Sigmoid colon (tissue), 7 donors: ENCODE results near the gene EMC7. TPM values are rescaled to one million over a fixed set of nuclear protein-coding genes. Genes with fewer than 3 reads are reported as not detected.

Source experiments
- DNase-seq: peaks from one replicate; pipeline ENCODE4 v3.0.0-alpha.2; 2019
- H3K27ac ChIP-seq, 4 donors: fragments of 200-600 bp; sonication (generic); one replicate each; pipeline ENCODE4 v1.5.1; 2016 to 2019; ENCODE audit warnings: mild to moderate bottlenecking in 1 of 4
- H3K27me3 ChIP-seq, 3 donors: fragments of 200-600 bp; sonication (generic); one replicate each; pipeline ENCODE4 v1.5.1; 2019; ENCODE audit warnings: mild to moderate bottlenecking in 1 of 3
- H3K36me3 ChIP-seq, 4 donors: fragments of 200-600 bp; sonication (generic); one replicate each; pipeline ENCODE4 v1.5.1; 2016 to 2019
- H3K4me1 ChIP-seq, 4 donors: fragments of 200-600 bp; sonication (generic); one replicate each; pipeline ENCODE4 v1.5.1; 2017 to 2019
- H3K4me3 ChIP-seq, 4 donors: fragments of 200-600 bp; sonication (generic); one replicate each; pipeline ENCODE4 v1.5.1; 2017 to 2019; ENCODE audit warnings: mild to moderate bottlenecking in 2 of 4, moderate library complexity in 1 of 4
- H3K9me3 ChIP-seq, 4 donors: fragments of 200-600 bp in 3 of 4; sonication (generic) in 3 of 4; one replicate each; pipeline versions ENCODE4 v1.5.1 to v1.6.1; 2013 to 2019
- EP300 ChIP-seq, 4 donors: sonication (generic); formaldehyde crosslinking; IDR thresholded peaks; one replicate each; pipeline ENCODE4 v1.6.1; 2017; ENCODE audit warnings: antibody characterized with exemption in 4 of 4
- POLR2A ChIP-seq, 2 donors: fragments of 450-650 bp; IDR thresholded peaks; one replicate each; pipeline ENCODE4 v1.6.1; 2016; ENCODE audit warnings: antibody characterized with exemption in 2 of 2, mild to moderate bottlenecking in 2 of 2, moderate library complexity in 2 of 2
- POLR2AphosphoS5 ChIP-seq, 4 donors: sonication (generic); formaldehyde crosslinking; IDR thresholded peaks; one replicate each; pipeline ENCODE4 v1.6.1; 2017; ENCODE audit warnings: antibody characterized with exemption in 4 of 4
- WGBS, 2 donors: extraction: QIAGEN DNeasy Blood & Tissue Kit; methylation state at CpG; one replicate each; pipeline ENCODE4 v1.1.7; 2013; 5-methylcytosine and 5-hydroxymethylcytosine counted together
- intact Hi-C: fragments of 100-400 bp; cut with DNase I; formaldehyde crosslinking; loops from one replicate; pipeline ENCODE4 v1.15.1; 2023
- polyA plus RNA-seq, 3 donors: library from polyadenylated mRNA; stranded (reverse); fragments of 200-250 nt; gene quantifications; one replicate each; pipeline ENCODE4 v1.2.3, GENCODE V29; 2013
- total RNA-seq, 4 donors: library from RNA; depleted of rRNA; stranded (reverse); fragments of >200 nt; gene quantifications; one replicate each; pipeline ENCODE4 v1.1.0, GENCODE V29; 2016
- TF ChIP-seq, protein P1 (sequence below), 4 experiments: fragments of 450-650 bp in 3 of 4; fragments of 200-600 bp in 1 of 4; IDR thresholded peaks; one replicate each; pipeline ENCODE4 v1.5.1; 2016 to 2019; ENCODE audit warnings: antibody characterized with exemption in 4 of 4, mild to moderate bottlenecking in 3 of 4, moderate library complexity in 2 of 4
- donor health status: healthy with polysubstance abuse.
- donor health status: Bipolar disorder and iron deficiency.
- donor health status: healthy.

EMC7 gene
- 10 to 100 TPM; 34.8 to 55.1 (median 47.7) TPM for total RNA-seq
- polyA plus RNA-seq: 10 to 100 TPM; 15.0 to 75.8 (median 21.5) TPM

GRCh38 chr15:34101366-34102174, at the start of gene EMC7, which contains the start of gene PGBD4:
Gene EMC7, minus strand, starts transcription at chr15:34101862. Its CDS starts 23 bp downstream, at chr15:34101839.
Gene PGBD4, plus strand, starts transcription at chr15:34102083. Its CDS starts 449 bp downstream, at chr15:34102532.
- intact Hi-C loops: loop anchor here (1.0 to 10.0 kb wide), 5 partner anchors 17 to 483 kb away; partner anchors contain the start of genes EMC4, GOLGA8B, KATNBL1 and NOP10
- DNase-seq: peak; percentile 99
- H3K36me3 ChIP-seq: no peaks in the 10 kb centered on the region
- peaks cover 4 to 30% (median 24%) of the 10 kb centered on the region in 4 donors for H3K4me1 ChIP-seq
- H3K4me3 ChIP-seq: peak within 1 kb of the TSS; percentile 65 to 89 (median 72)
- H3K27ac ChIP-seq: peak within 1 kb of the TSS; percentile 81 to 89 (median 86)
- 0% methylated on average over 48 of the region's 48 CpGs for WGBS, 2 donors
- TF ChIP-seq, protein P1, sequence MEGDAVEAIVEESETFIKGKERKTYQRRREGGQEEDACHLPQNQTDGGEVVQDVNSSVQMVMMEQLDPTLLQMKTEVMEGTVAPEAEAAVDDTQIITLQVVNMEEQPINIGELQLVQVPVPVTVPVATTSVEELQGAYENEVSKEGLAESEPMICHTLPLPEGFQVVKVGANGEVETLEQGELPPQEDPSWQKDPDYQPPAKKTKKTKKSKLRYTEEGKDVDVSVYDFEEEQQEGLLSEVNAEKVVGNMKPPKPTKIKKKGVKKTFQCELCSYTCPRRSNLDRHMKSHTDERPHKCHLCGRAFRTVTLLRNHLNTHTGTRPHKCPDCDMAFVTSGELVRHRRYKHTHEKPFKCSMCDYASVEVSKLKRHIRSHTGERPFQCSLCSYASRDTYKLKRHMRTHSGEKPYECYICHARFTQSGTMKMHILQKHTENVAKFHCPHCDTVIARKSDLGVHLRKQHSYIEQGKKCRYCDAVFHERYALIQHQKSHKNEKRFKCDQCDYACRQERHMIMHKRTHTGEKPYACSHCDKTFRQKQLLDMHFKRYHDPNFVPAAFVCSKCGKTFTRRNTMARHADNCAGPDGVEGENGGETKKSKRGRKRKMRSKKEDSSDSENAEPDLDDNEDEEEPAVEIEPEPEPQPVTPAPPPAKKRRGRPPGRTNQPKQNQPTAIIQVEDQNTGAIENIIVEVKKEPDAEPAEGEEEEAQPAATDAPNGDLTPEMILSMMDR (IDR thresholded peaks at IDR 0.05): no peak
- TF ChIP-seq POLR2AphosphoS5 (IDR thresholded peaks at IDR 0.05) (peak; percentile 68 to 91 (median 84)), POLR2A (IDR thresholded peaks at IDR 0.05) (peak; percentile 52 to 64), EP300 (IDR thresholded peaks at IDR 0.05) (peak in 1 of 4 donors; percentile 6)
- H3K27me3 ChIP-seq: no peaks in the 10 kb centered on the region
- H3K9me3 ChIP-seq: no peaks in the 10 kb centered on the region

- H3K9me3 ChIP-seq: no peaks in the 10 kb centered on the region
- no peak for DNase-seq
- no peaks in the 10 kb centered on the region for H3K4me1 ChIP-seq
- no peaks in the 10 kb centered on the region for H3K27me3 ChIP-seq
- 57 to 66% methylated on average over 6 of the region's 6 CpGs for WGBS, 2 donors
- intact Hi-C loops: no loop called here
- TF ChIP-seq, protein P1 (IDR thresholded peaks at IDR 0.05): no peak
- no peak for TF ChIP-seq EP300 (IDR thresholded peaks at IDR 0.05)
- TF ChIP-seq POLR2AphosphoS5 (IDR thresholded peaks at IDR 0.05): no peak
- TF ChIP-seq POLR2A (IDR thresholded peaks at IDR 0.05): no peak
- H3K4me3 ChIP-seq: no peak overlapping the region
- no peak overlapping the region for H3K27ac ChIP-seq
- H3K36me3 ChIP-seq: peaks cover 0 to 88% (median 25%) of the 10 kb centered on the region in 4 donors
Measured at GRCh38 chr15:34147371-34148140, 45.9 kb upstream of the EMC7 start.

GRCh38 chr15:34133511-34133910, 31.8 kb upstream of the EMC7 start:
- 96 to 100% methylated on average over 1 of the region's 1 CpG for WGBS, 2 donors
- peaks cover 0 to 8% (median 0%) of the 10 kb centered on the region in 4 donors for H3K36me3 ChIP-seq

DNA sequence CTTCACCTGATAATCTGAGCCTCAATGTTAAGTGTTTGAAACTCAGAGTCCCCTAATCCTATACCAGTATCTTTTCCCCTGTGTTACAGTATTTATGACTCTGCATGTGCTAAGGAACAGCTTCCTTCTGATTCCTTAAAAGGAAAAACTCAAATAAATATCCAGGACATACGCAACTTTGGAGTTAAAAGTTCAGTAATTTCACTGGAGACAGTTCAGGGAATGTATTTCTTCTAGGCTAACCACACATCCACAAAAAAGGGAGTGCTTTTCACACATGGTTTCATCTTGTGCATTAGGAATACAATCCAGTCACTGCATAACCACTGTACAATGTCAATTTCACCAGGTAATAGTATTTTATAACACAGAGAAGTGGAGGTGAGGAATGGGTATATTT, 31.2 kb upstream of the EMC7 start:
- intact Hi-C loops: no loop called here
- H3K4me3 ChIP-seq: no peak overlapping the region
- H3K36me3 ChIP-seq: peaks cover 0 to 2% (median 0%) of the 10 kb centered on the region in 4 donors
- no peaks in the 10 kb centered on the region for H3K9me3 ChIP-seq
- H3K4me1 ChIP-seq: no peaks in the 10 kb centered on the region
- DNase-seq: no peak
- H3K27ac ChIP-seq: no peak overlapping the region
- WGBS, 2 donors: 90 to 99% methylated on average over 1 of the region's 1 CpG
- no peaks in the 10 kb centered on the region for H3K27me3 ChIP-seq
- TF ChIP-seq POLR2AphosphoS5 (IDR thresholded peaks at IDR 0.05) (no peak), EP300 (IDR thresholded peaks at IDR 0.05) (no peak)

More at GRCh38 chr15:34133511-34133910, 31.8 kb upstream of the EMC7 start:
- H3K4me1 ChIP-seq: no peaks in the 10 kb centered on the region
- H3K27me3 ChIP-seq: no peaks in the 10 kb centered on the region
- H3K9me3 ChIP-seq: no peaks in the 10 kb centered on the region
- intact Hi-C loops: no loop called here
- H3K4me3 ChIP-seq: no peak overlapping the region
- no peak overlapping the region for H3K27ac ChIP-seq
- TF ChIP-seq, protein P1 (IDR thresholded peaks at IDR 0.05): no peak
- TF ChIP-seq POLR2AphosphoS5 (IDR thresholded peaks at IDR 0.05) (no peak), POLR2A (IDR thresholded peaks at IDR 0.05) (no peak), EP300 (IDR thresholded peaks at IDR 0.05) (no peak)
- no peak for DNase-seq

DNA sequence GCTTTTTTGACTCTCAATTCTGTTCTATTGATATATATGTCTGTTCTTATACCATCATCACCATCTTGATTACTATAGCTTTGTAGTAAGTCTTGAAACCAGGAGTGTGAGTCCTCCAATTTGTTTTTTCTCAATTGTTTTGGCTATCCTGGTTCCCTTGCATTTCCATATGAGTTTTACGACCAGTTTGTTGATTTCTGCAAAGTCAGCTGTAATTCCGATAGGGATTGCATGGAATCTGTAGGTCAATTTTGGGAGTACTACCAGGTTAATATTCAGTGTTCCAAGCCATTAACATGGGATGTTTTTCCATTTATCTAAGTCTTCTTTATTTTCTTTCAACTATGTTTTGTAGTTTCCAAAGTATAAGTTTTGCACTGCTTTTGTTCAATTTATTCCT, 27.2 kb upstream of the EMC7 start:
- WGBS, 2 donors: 48% methylated on average over 2 of the region's 2 CpGs
- intact Hi-C loops: no loop called here

More for the DNA sequence above, 27.2 kb upstream of the EMC7 start:
- TF ChIP-seq, protein P1 (IDR thresholded peaks at IDR 0.05): no peak
- TF ChIP-seq POLR2AphosphoS5 (IDR thresholded peaks at IDR 0.05) (no peak), POLR2A (IDR thresholded peaks at IDR 0.05) (no peak), EP300 (IDR thresholded peaks at IDR 0.05) (no peak)
- Histone ChIP-seq H3K9me3 (no peaks in the 10 kb centered on the region), H3K4me3 (no peak overlapping the region), H3K36me3 (no peaks in the 10 kb centered on the region), H3K27ac (no peak overlapping the region), H3K4me1 (no peaks in the 10 kb centered on the region), H3K27me3 (no peaks in the 10 kb centered on the region)
- no peak for DNase-seq
